Measurements from ENCODE around the gene NACC1.

Gene NACC1

DNA sequence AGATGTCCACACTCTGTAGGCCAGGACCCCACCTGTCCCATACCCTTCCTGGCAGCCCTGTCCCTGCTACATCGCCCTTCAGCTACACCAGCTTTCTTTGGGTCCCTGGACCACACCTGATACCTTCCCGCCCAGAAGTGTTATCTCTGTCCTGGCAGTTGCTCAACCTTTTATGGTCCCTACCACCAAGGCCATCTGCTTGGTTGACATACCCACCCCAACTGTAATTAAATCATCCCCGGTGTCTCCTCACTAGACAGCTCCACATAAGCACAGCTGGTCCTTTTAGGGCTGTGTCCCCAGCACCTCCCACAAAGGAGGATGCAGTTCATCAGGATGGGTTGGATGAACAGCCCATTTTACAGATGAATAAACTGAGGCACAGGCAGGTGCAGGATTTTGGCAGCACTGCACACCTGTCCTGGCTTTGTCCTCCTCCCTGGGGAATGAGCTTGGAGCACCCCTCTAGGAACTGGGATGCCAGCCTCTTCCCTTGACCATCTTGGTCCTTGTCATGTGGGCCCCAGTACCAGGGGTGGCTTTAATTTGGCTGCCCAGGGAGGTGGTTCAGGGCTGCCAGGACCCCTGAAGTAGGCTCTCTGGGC is 12.9 kb downstream of the NACC1 start:
- Histone ChIP-seq H3K4me3 (ENCODE audit: low read length) (no peak overlapping the region), H3F3A (ENCODE audit: insufficient read depth, low read length) (no peaks in the 10 kb centered on the region), H2AFZ (ENCODE audit: low read length) (no peak overlapping the region), H3K4me2 (ENCODE audit: low read depth, low read length) (no peak overlapping the region), H3K27ac (ENCODE audit: low read length) (no peak overlapping the region), H3K9ac (ENCODE audit: low read length) (no peak overlapping the region), H3K4me1 (ENCODE audit: low read length) (no peaks in the 10 kb centered on the region), H3K27me3 (replicated peaks; ENCODE audit: insufficient read depth, low read length) (no peaks in the 10 kb centered on the region), H3K36me3 (replicated peaks; ENCODE audit: insufficient read depth, low read length) (no peaks in the 10 kb centered on the region), H4K20me1 (ENCODE audit: insufficient read depth, low read length) (no peaks in the 10 kb centered on the region), H3K9me2 (replicated peaks; ENCODE audit: insufficient read depth, low read length) (no peaks in the 10 kb centered on the region), H3K9me3 (replicated peaks; ENCODE audit: insufficient read depth, low read length) (no peaks in the 10 kb centered on the region), H3K79me2 (ENCODE audit: low read length) (peaks cover 68% of the 10 kb centered on the region)
- DNase-seq = no peak
- TF ChIP-seq EZH2 (optimal IDR thresholded peaks at IDR 0.05; ENCODE audit: low read depth, low read length) (no peak), EZH2phosphoT487 (IDR thresholded peaks at IDR 0.05; ENCODE audit: low read length) (no peak)
- TF ChIP-seq, protein P1, sequence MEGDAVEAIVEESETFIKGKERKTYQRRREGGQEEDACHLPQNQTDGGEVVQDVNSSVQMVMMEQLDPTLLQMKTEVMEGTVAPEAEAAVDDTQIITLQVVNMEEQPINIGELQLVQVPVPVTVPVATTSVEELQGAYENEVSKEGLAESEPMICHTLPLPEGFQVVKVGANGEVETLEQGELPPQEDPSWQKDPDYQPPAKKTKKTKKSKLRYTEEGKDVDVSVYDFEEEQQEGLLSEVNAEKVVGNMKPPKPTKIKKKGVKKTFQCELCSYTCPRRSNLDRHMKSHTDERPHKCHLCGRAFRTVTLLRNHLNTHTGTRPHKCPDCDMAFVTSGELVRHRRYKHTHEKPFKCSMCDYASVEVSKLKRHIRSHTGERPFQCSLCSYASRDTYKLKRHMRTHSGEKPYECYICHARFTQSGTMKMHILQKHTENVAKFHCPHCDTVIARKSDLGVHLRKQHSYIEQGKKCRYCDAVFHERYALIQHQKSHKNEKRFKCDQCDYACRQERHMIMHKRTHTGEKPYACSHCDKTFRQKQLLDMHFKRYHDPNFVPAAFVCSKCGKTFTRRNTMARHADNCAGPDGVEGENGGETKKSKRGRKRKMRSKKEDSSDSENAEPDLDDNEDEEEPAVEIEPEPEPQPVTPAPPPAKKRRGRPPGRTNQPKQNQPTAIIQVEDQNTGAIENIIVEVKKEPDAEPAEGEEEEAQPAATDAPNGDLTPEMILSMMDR (IDR thresholded peaks at IDR 0.05; ENCODE audit: low read length) = no peak

- H3F3A ChIP-seq (ENCODE audit: insufficient read depth, low read length) = no peaks in the 10 kb centered on the region
- TF ChIP-seq EZH2 (optimal IDR thresholded peaks at IDR 0.05; ENCODE audit: low read depth, low read length) (no peak), EZH2phosphoT487 (IDR thresholded peaks at IDR 0.05; ENCODE audit: low read length) (no peak)
- TF ChIP-seq, protein P1 (IDR thresholded peaks at IDR 0.05; ENCODE audit: low read length) = no peak
- no peaks in the 10 kb centered on the region for H3K9me3 ChIP-seq (replicated peaks; ENCODE audit: insufficient read depth, low read length)
- no peak overlapping the region for H3K9ac ChIP-seq (ENCODE audit: low read length)
- H3K36me3 ChIP-seq (replicated peaks; ENCODE audit: insufficient read depth, low read length) = 0 out of 2 replicates have a peak, but pooled peaks cover 7% of the 10 kb centered on the region
- H3K27me3 ChIP-seq (replicated peaks; ENCODE audit: insufficient read depth, low read length) = no peaks in the 10 kb centered on the region
- H3K4me2 ChIP-seq (ENCODE audit: low read depth, low read length) = no peak overlapping the region
- no peak overlapping the region for H3K27ac ChIP-seq (ENCODE audit: low read length)
- no peaks in the 10 kb centered on the region for H4K20me1 ChIP-seq (ENCODE audit: insufficient read depth, low read length)
- no peaks in the 10 kb centered on the region for H3K9me2 ChIP-seq (replicated peaks; ENCODE audit: insufficient read depth, low read length)
- H3K4me1 ChIP-seq (ENCODE audit: low read length) = no peaks in the 10 kb centered on the region
- peaks cover 57% of the 10 kb centered on the region for H3K79me2 ChIP-seq (ENCODE audit: low read length)
- no peak overlapping the region for H3K4me3 ChIP-seq (ENCODE audit: low read length)
- DNase-seq = no peak
- H2AFZ ChIP-seq (ENCODE audit: low read length) = no peak overlapping the region
Observed at GRCh38 chr19:13132471-13133180, 14.6 kb downstream of the NACC1 start.

DNA sequence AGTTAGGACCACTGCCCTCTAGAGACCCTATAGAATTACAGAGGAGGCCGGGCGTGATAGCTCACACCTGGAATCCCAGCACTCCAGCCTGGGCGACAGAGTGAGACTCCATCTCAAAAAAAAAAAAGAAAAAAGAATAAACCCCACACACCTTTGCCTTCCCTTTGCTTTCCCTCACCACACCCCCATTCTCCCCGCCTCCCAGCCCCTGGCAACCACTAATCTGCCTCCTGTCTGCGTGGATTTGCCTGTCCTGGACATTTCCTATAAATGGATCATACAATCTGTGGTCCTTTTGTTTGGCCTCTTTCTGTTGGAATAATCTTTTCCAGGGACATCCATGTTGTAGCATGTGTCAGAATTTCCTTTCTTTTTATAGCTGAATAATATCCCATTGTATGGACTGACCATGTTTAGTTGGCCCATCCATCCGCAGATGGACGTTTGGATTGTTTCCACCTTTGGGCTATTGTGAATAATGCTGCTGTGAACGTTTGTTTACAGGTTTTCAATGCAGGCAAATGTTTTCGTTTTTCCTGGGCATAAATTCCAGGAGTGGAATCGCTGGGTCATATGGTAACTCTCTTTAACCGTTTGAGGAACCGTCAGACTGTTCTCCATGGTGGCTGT is 15.3 kb downstream of the NACC1 start:
- Histone ChIP-seq H3K36me3 (replicated peaks; ENCODE audit: insufficient read depth, low read length) (0 out of 2 replicates have a peak, but pooled peaks cover 7% of the 10 kb centered on the region), H3K27ac (ENCODE audit: low read length) (no peak overlapping the region), H2AFZ (ENCODE audit: low read length) (no peak overlapping the region), H4K20me1 (ENCODE audit: insufficient read depth, low read length) (no peaks in the 10 kb centered on the region), H3K4me1 (ENCODE audit: low read length) (no peaks in the 10 kb centered on the region), H3F3A (ENCODE audit: insufficient read depth, low read length) (no peaks in the 10 kb centered on the region), H3K9ac (ENCODE audit: low read length) (no peak overlapping the region), H3K79me2 (ENCODE audit: low read length) (peaks cover 49% of the 10 kb centered on the region), H3K9me2 (replicated peaks; ENCODE audit: insufficient read depth, low read length) (no peaks in the 10 kb centered on the region), H3K9me3 (replicated peaks; ENCODE audit: insufficient read depth, low read length) (no peaks in the 10 kb centered on the region), H3K27me3 (replicated peaks; ENCODE audit: insufficient read depth, low read length) (no peaks in the 10 kb centered on the region), H3K4me2 (ENCODE audit: low read depth, low read length) (no peak overlapping the region), H3K4me3 (ENCODE audit: low read length) (no peak overlapping the region)
- TF ChIP-seq EZH2phosphoT487 (IDR thresholded peaks at IDR 0.05; ENCODE audit: low read length) = no peak
- no peak for TF ChIP-seq EZH2 (optimal IDR thresholded peaks at IDR 0.05; ENCODE audit: low read depth, low read length)
- TF ChIP-seq, protein P1 (IDR thresholded peaks at IDR 0.05; ENCODE audit: low read length) = no peak
- DNase-seq = no peak

Data from MM.1S (cell line).